Testis (tissue), 2 donors: ENCODE measurements around the gene SNED1.

Experiments used
- POLR2A ChIP-seq: fragments of 450-650 bp; IDR thresholded peaks from one replicate; pipeline ENCODE4 v1.6.1; 2017; ENCODE audit warnings: antibody characterized with exemption, mild to moderate bottlenecking, moderate library complexity
- TF ChIP-seq, protein P1 (sequence below), 3 experiments: fragments of 450-650 bp in 2 of 3; fragments of 200-600 bp in 1 of 3; sonication (generic) in 1 of 3; IDR thresholded peaks; one replicate each; pipeline ENCODE4 v1.5.1; 2016 to 2019; ENCODE audit warnings: antibody characterized with exemption in 3 of 3, mild to moderate bottlenecking in 2 of 3, moderate library complexity in 1 of 3

DNA sequence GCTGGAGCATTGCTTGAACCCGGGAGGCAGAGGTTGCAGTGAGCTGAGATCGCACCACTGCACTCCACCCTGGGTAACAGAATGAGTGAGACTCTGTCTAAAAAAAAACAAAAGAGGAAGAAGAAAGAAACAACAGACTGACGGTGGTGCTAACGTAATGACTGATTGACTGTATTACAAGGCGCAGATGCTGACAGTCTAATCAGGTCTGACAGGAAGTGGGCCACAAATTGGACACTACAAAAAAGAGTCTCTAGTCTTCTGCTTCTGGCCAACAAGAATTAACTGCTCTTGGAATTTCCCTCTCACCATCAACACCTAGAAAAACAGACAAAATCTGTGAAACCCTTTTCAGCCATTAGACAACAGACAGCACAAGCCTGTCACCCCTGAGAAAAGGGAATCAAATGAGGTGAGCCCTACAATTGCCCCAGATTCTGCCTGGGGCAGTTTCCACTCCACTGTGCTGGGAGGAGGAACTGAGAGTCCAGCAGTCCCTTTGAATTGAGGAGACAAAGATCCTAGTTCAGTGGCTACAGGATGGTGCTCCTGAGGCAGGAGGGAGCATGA is 43.3 kb downstream of the SNED1 start:
- TF ChIP-seq, protein P1, sequence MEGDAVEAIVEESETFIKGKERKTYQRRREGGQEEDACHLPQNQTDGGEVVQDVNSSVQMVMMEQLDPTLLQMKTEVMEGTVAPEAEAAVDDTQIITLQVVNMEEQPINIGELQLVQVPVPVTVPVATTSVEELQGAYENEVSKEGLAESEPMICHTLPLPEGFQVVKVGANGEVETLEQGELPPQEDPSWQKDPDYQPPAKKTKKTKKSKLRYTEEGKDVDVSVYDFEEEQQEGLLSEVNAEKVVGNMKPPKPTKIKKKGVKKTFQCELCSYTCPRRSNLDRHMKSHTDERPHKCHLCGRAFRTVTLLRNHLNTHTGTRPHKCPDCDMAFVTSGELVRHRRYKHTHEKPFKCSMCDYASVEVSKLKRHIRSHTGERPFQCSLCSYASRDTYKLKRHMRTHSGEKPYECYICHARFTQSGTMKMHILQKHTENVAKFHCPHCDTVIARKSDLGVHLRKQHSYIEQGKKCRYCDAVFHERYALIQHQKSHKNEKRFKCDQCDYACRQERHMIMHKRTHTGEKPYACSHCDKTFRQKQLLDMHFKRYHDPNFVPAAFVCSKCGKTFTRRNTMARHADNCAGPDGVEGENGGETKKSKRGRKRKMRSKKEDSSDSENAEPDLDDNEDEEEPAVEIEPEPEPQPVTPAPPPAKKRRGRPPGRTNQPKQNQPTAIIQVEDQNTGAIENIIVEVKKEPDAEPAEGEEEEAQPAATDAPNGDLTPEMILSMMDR (IDR thresholded peaks at IDR 0.05) = no peak
- no peak for TF ChIP-seq POLR2A
